Skin epidermis (tissue), 12 donors: Measurements from ENCODE around the gene CARNS1.

Experiments used
- H3K27ac ChIP-seq, 21 experiments: fragments of 200-600 bp; sonication (generic) in 11 of 21; one replicate each; pipeline ENCODE4 v1.5.0; 2020; ENCODE audit warnings: mild to moderate bottlenecking in 3 of 21, inconsistent platforms in 2 of 21, moderate library complexity in 2 of 21
- H3K4me3 ChIP-seq, 7 experiments: fragments of 200-600 bp; sonication (generic) in 2 of 7; one replicate each; pipeline ENCODE4 v1.5.0; 2020; ENCODE audit warnings: inconsistent platforms in 2 of 7, mild to moderate bottlenecking in 2 of 7, moderate library complexity in 1 of 7

The CARNS1 gene

GRCh38 chr11:67415501-67416304 is at the start of gene CARNS1:
Gene CARNS1 (plus strand): TSS chr11:67415678. CDS start chr11:67416200, 522 bp downstream.
- Histone ChIP-seq H3K4me3 (peak within 1 kb of the TSS in 5 of 7 experiments; percentile 6 to 42 (median 24)), H3K27ac (peak within 1 kb of the TSS in 17 of 21 experiments; percentile 5 to 95 (median 62))

- peak overlapping the region in 9 of 21 experiments; percentile 9 to 77 (median 48) for H3K27ac ChIP-seq
- no peak overlapping the region for H3K4me3 ChIP-seq
These were observed 49.6 kb upstream of the CARNS1 start for GRCh38 chr11:67365736-67366444.

- H3K4me3 ChIP-seq = no peak overlapping the region
These were observed 48.9 kb upstream of the CARNS1 start for GRCh38 chr11:67366546-67366945.

GRCh38 chr11:67366961-67367760 is 48.3 kb upstream of the CARNS1 start:
- peak overlapping the region in 12 of 21 experiments; percentile 9 to 77 (median 41) for H3K27ac ChIP-seq
- no peak overlapping the region for H3K4me3 ChIP-seq

More at GRCh38 chr11:67366546-67366945, 48.9 kb upstream of the CARNS1 start:
- H3K27ac ChIP-seq = peak overlapping the region in 12 of 21 experiments; percentile 9 to 77 (median 41)

- H3K27ac ChIP-seq = peak overlapping the region in 6 of 21 experiments; percentile 1 to 77 (median 60)
- H3K4me3 ChIP-seq = no peak overlapping the region
These were observed 47.7 kb upstream of the CARNS1 start for GRCh38 chr11:67367761-67368227.

- no peak overlapping the region for H3K4me3 ChIP-seq
- H3K27ac ChIP-seq = peak overlapping the region in 2 of 21 experiments; percentile 59 to 77
These were observed 46.9 kb upstream of the CARNS1 start for GRCh38 chr11:67368621-67369020.

GRCh38 chr11:67369275-67369674 is 46.2 kb upstream of the CARNS1 start:
- H3K4me3 ChIP-seq = no peak overlapping the region
- peak overlapping the region in 2 of 21 experiments; percentile 5 to 96 for H3K27ac ChIP-seq

GRCh38 chr11:67369801-67370284 is 45.6 kb upstream of the CARNS1 start:
- Histone ChIP-seq H3K27ac (peak overlapping the region in 3 of 21 experiments; percentile 5 to 96 (median 37)), H3K4me3 (no peak overlapping the region)

GRCh38 chr11:67370351-67371076 is 45.0 kb upstream of the CARNS1 start:
- Histone ChIP-seq H3K4me3 (no peak overlapping the region), H3K27ac (peak overlapping the region in 5 of 21 experiments; percentile 5 to 98 (median 93))

GRCh38 chr11:67371189-67371910 is 44.1 kb upstream of the CARNS1 start:
- H3K4me3 ChIP-seq = peak overlapping the region in 2 of 7 experiments; percentile 76 to 79
- peak overlapping the region in 12 of 21 experiments; percentile 5 to 99 (median 94) for H3K27ac ChIP-seq

GRCh38 chr11:67371911-67372320 is 43.6 kb upstream of the CARNS1 start:
- H3K4me3 ChIP-seq = peak overlapping the region; percentile 65 to 91 (median 76)
- peak overlapping the region in 17 of 21 experiments; percentile 81 to 99 (median 93) for H3K27ac ChIP-seq

- Histone ChIP-seq H3K4me3 (peak overlapping the region; percentile 65 to 91 (median 76)), H3K27ac (peak overlapping the region; percentile 81 to 99 (median 93))
These were observed 43.0 kb upstream of the CARNS1 start for GRCh38 chr11:67372321-67372992.

GRCh38 chr11:67372993-67373647 is 42.4 kb upstream of the CARNS1 start, which contains the start of gene CLCF1:
Gene CLCF1 (minus strand): TSS chr11:67373598. CDS start chr11:67373539, 59 bp downstream.
- peak within 1 kb of the TSS; percentile 65 to 91 (median 76) for H3K4me3 ChIP-seq

GRCh38 chr11:67373648-67374570 is 41.6 kb upstream of the CARNS1 start:
- Histone ChIP-seq H3K27ac (peak overlapping the region in 20 of 21 experiments; percentile 81 to 99 (median 94)), H3K4me3 (peak overlapping the region; percentile 65 to 91 (median 76))

More at GRCh38 chr11:67372993-67373647, 42.4 kb upstream of the CARNS1 start, which contains the start of gene CLCF1:
- peak within 1 kb of the TSS; percentile 81 to 99 (median 93) for H3K27ac ChIP-seq

- Histone ChIP-seq H3K4me3 (peak overlapping the region in 2 of 7 experiments; percentile 79 to 91), H3K27ac (peak overlapping the region in 19 of 21 experiments; percentile 18 to 99 (median 93))
These were observed 40.8 kb upstream of the CARNS1 start for GRCh38 chr11:67374571-67375281.
